CD4-positive, alpha-beta T cell treated with Interleukin-4 for 4 hours (primary cell): ENCODE data around the gene METTL27.
"Not testable (repeated sequence)": the region's sequence is repeated elsewhere in the genome, so short reads cannot be mapped to it uniquely, and the experiment has no call there.

Source experiments
- DNase-seq: peaks from one replicate; pipeline ENCODE4 v3.0.0-alpha.2; 2020

METTL27 gene

GRCh38 chr7:73842067-73842976 is at the start of gene METTL27:
TSS of gene METTL27 (minus strand) at chr7:73842516. CDS start at chr7:73842140, 376 bp downstream.
- DNase-seq: peak; percentile 89

- DNase-seq: no peak
Measured at GRCh38 chr7:73891178-73891885, 49.0 kb upstream of the METTL27 start.

GRCh38 chr7:73890555-73891147 is 48.3 kb upstream of the METTL27 start:
- no peak for DNase-seq

GRCh38 chr7:73888959-73889358 is 46.6 kb upstream of the METTL27 start:
- DNase-seq: no peak

- no peak for DNase-seq
Measured at GRCh38 chr7:73887762-73888161, 45.4 kb upstream of the METTL27 start.

- no peak for DNase-seq
Measured at GRCh38 chr7:73885975-73886798, 43.9 kb upstream of the METTL27 start.

- no peak for DNase-seq
Measured at GRCh38 chr7:73885433-73885974, 43.2 kb upstream of the METTL27 start.

GRCh38 chr7:73884867-73885422 is 42.6 kb upstream of the METTL27 start:
- DNase-seq: not testable (repeated sequence)

GRCh38 chr7:73882047-73882402 is 39.7 kb upstream of the METTL27 start:
- no peak for DNase-seq

- DNase-seq: no peak
Measured at GRCh38 chr7:73881352-73882046, 39.2 kb upstream of the METTL27 start.

- no peak for DNase-seq
Measured at GRCh38 chr7:73880755-73881328, 38.5 kb upstream of the METTL27 start.

- DNase-seq: no peak
Measured at GRCh38 chr7:73879977-73880681, 37.8 kb upstream of the METTL27 start.

- no peak for DNase-seq
Measured at GRCh38 chr7:73876973-73877372, 34.7 kb upstream of the METTL27 start.

GRCh38 chr7:73876361-73876760 is 34.0 kb upstream of the METTL27 start:
- no peak for DNase-seq

- DNase-seq: no peak
Measured at GRCh38 chr7:73872056-73872908, 30.0 kb upstream of the METTL27 start.

- no peak for DNase-seq
Measured at GRCh38 chr7:73871163-73872011, 29.1 kb upstream of the METTL27 start.

GRCh38 chr7:73870041-73870492 is 27.8 kb upstream of the METTL27 start:
- no peak for DNase-seq
